ENCODE results near the gene ALK. TPM values are rescaled to one million over a fixed set of nuclear protein-coding genes. Genes with fewer than 3 reads are reported as not detected.

The ALK gene
- total RNA-seq, 6 donors from 2014 or later, result 0.17 to 2.1 (median 0.35) TPM

- Histone ChIP-seq H3K27me3 (no peaks in the 10 kb centered on the region), H3K27ac (no peak overlapping the region), H3K36me3 (no peaks in the 10 kb centered on the region), H3K9me3 (no peaks in the 10 kb centered on the region), H3K4me1 (no peaks in the 10 kb centered on the region), H3K4me3 (no peak overlapping the region)
- ATAC-seq (ENCODE audit: low FRiP score in 2 of 2), result no peak
- TF ChIP-seq EP300 (IDR thresholded peaks at IDR 0.05), result no peak
- no peak for TF ChIP-seq POLR2A (IDR thresholded peaks at IDR 0.05)
- no peak for TF ChIP-seq POLR2AphosphoS5 (IDR thresholded peaks at IDR 0.05)
- no peak for TF ChIP-seq CTCF (IDR thresholded peaks at IDR 0.05)
- 87 to 88% methylated on average over 10 to 12 of the region's 12 CpGs for whole genome bisulfite sequencing, 2 donors
- no peak for DNase-seq
These were observed 728.3 kb downstream of the ALK start for GRCh38 chr2:29193111-29193510.

GRCh38 chr2:29192526-29192925, 728.9 kb downstream of the ALK start:
- Histone ChIP-seq H3K27ac (no peak overlapping the region), H3K4me3 (no peak overlapping the region), H3K27me3 (no peaks in the 10 kb centered on the region), H3K36me3 (no peaks in the 10 kb centered on the region), H3K4me1 (no peaks in the 10 kb centered on the region), H3K9me3 (no peaks in the 10 kb centered on the region)
- ATAC-seq (ENCODE audit: low FRiP score in 2 of 2) (no peak), DNase-seq (no peak)
- TF ChIP-seq CTCF (IDR thresholded peaks at IDR 0.05) (no peak), POLR2AphosphoS5 (IDR thresholded peaks at IDR 0.05) (no peak), EP300 (IDR thresholded peaks at IDR 0.05) (no peak), POLR2A (IDR thresholded peaks at IDR 0.05) (no peak)
- WGBS, 2 donors, result 66 to 72% methylated on average over 3 of the region's 3 CpGs

- TF ChIP-seq POLR2AphosphoS5 (IDR thresholded peaks at IDR 0.05) (no peak), CTCF (IDR thresholded peaks at IDR 0.05) (no peak), POLR2A (IDR thresholded peaks at IDR 0.05) (no peak), EP300 (IDR thresholded peaks at IDR 0.05) (no peak)
- Histone ChIP-seq H3K4me3 (no peak overlapping the region), H3K27ac (no peak overlapping the region), H3K9me3 (no peaks in the 10 kb centered on the region), H3K4me1 (no peaks in the 10 kb centered on the region), H3K27me3 (no peaks in the 10 kb centered on the region), H3K36me3 (no peaks in the 10 kb centered on the region)
- no peak for DNase-seq
- ATAC-seq (ENCODE audit: low FRiP score in 2 of 2), result no peak
- 89 to 92% methylated on average over 6 of the region's 6 CpGs for WGBS, 2 donors
These were observed 729.6 kb downstream of the ALK start for GRCh38 chr2:29191817-29192216.

- Histone ChIP-seq H3K27me3 (no peaks in the 10 kb centered on the region), H3K27ac (no peak overlapping the region), H3K36me3 (no peaks in the 10 kb centered on the region), H3K4me1 (no peaks in the 10 kb centered on the region), H3K9me3 (no peaks in the 10 kb centered on the region), H3K4me3 (no peak overlapping the region)
- no peak for ATAC-seq (ENCODE audit: low FRiP score in 2 of 2)
- TF ChIP-seq POLR2AphosphoS5 (IDR thresholded peaks at IDR 0.05) (no peak), POLR2A (IDR thresholded peaks at IDR 0.05) (no peak), EP300 (IDR thresholded peaks at IDR 0.05) (no peak), CTCF (IDR thresholded peaks at IDR 0.05) (no peak)
- no peak for DNase-seq
- 44 to 88% methylated on average over 5 of the region's 5 CpGs for WGBS, 2 donors
These were observed 732.3 kb downstream of the ALK start for GRCh38 chr2:29189052-29189451.

GRCh38 chr2:29187926-29188325, 733.5 kb downstream of the ALK start:
- H3K4me3 ChIP-seq, result no peak overlapping the region
- no peaks in the 10 kb centered on the region for H3K27me3 ChIP-seq
- no peak overlapping the region for H3K27ac ChIP-seq
- TF ChIP-seq POLR2AphosphoS5 (IDR thresholded peaks at IDR 0.05), result no peak
- TF ChIP-seq POLR2A (IDR thresholded peaks at IDR 0.05), result no peak
- no peak for ATAC-seq (ENCODE audit: low FRiP score in 2 of 2)
- H3K4me1 ChIP-seq, result no peaks in the 10 kb centered on the region
- H3K9me3 ChIP-seq, result no peaks in the 10 kb centered on the region
- H3K36me3 ChIP-seq, result peaks cover 0 to under 1% (median 0%) of the 10 kb centered on the region in 4 donors
- DNase-seq, result no peak
- WGBS, 2 donors, result 75% methylated on average over 2 of the region's 2 CpGs
